NCI-H345 treated with DMSO at 0.1 percent for 48 hours (cell line): ENCODE data around the gene CRTAC1.
A peak's percentile ranks its signal among the peaks of the same experiment; 100 is the strongest.

Experiments
- DNase-seq: peaks from one replicate; lab custom pipeline; 2025; ENCODE audit not compliant: unreplicated experiment; lab: John Stamatoyannopoulos, UW

Gene CRTAC1

GRCh38 chr10:97901381-97901780 lies 129.0 kb downstream of the CRTAC1 start:
- DNase-seq: no peak

GRCh38 chr10:97898429-97898828 lies 132.0 kb downstream of the CRTAC1 start:
- DNase-seq: no peak

- no peak for DNase-seq
These were observed 133.6 kb downstream of the CRTAC1 start for GRCh38 chr10:97896756-97897358.

- DNase-seq: no peak
These were observed 134.5 kb downstream of the CRTAC1 start for GRCh38 chr10:97895915-97896314.

GRCh38 chr10:97895084-97895483 lies 135.3 kb downstream of the CRTAC1 start:
- DNase-seq: no peak

GRCh38 chr10:97894092-97894491 lies 136.3 kb downstream of the CRTAC1 start:
- DNase-seq: no peak

GRCh38 chr10:97892939-97893338 lies 137.5 kb downstream of the CRTAC1 start:
- no peak for DNase-seq

GRCh38 chr10:97892506-97892905 lies 137.9 kb downstream of the CRTAC1 start:
- DNase-seq: no peak

GRCh38 chr10:97891497-97892167 lies 138.8 kb downstream of the CRTAC1 start:
- DNase-seq: no peak

- peak; percentile 49 for DNase-seq
These were observed 140.8 kb downstream of the CRTAC1 start for GRCh38 chr10:97889461-97890265.

- peak; percentile 19 for DNase-seq
These were observed 141.7 kb downstream of the CRTAC1 start for GRCh38 chr10:97888641-97889262.

GRCh38 chr10:97888134-97888533 lies 142.3 kb downstream of the CRTAC1 start:
- DNase-seq: no peak

GRCh38 chr10:97887399-97887798 lies 143.0 kb downstream of the CRTAC1 start:
- no peak for DNase-seq

- DNase-seq: no peak
These were observed 144.1 kb downstream of the CRTAC1 start for GRCh38 chr10:97886286-97886685.

GRCh38 chr10:97883092-97883485 lies 147.3 kb downstream of the CRTAC1 start:
- DNase-seq: no peak

- DNase-seq: no peak
These were observed 148.0 kb downstream of the CRTAC1 start for GRCh38 chr10:97882142-97883091.

GRCh38 chr10:97880109-97880508 lies 150.3 kb downstream of the CRTAC1 start:
- no peak for DNase-seq

GRCh38 chr10:97879241-97879640 lies 151.2 kb downstream of the CRTAC1 start:
- no peak for DNase-seq

- DNase-seq: no peak
These were observed 154.0 kb downstream of the CRTAC1 start for GRCh38 chr10:97876402-97876801.

GRCh38 chr10:97875391-97875790 lies 155.0 kb downstream of the CRTAC1 start:
- DNase-seq: no peak

GRCh38 chr10:97874332-97874731 lies 156.1 kb downstream of the CRTAC1 start:
- no peak for DNase-seq
